Smooth muscle cell (in vitro differentiated cells): ENCODE measurements around the gene RAB23. TPM values are rescaled to one million over a fixed set of nuclear protein-coding genes. Genes with fewer than 3 reads are reported as not detected.

ENCODE experiments used
- DNase-seq: peaks from one replicate; lab custom pipeline; 2025; ENCODE audit not compliant: unreplicated experiment; lab: John Stamatoyannopoulos, UW
- H2AFZ ChIP-seq: fragments of 200-600 bp; sonication (generic); 2 replicates; pipeline ENCODE4 v1.6.0; 2016; ENCODE audit warnings: antibody characterized with exemption, low read depth, mild to moderate bottlenecking
- H3F3A ChIP-seq: fragments of 200-600 bp; sonication (generic); 2 replicates; pipeline ENCODE4 v1.6.0; 2017; ENCODE audit warnings: antibody characterized with exemption, low read depth
- H3K27ac ChIP-seq: fragments of 200-600 bp; sonication (generic); 2 replicates; pipeline ENCODE4 v1.5.1; 2016; ENCODE audit warnings: low read depth, mild to moderate bottlenecking
- H3K27me3 ChIP-seq: fragments of 200-600 bp; sonication (generic); 2 replicates; pipeline ENCODE4 v1.6.1; 2016; ENCODE audit warnings: low read depth, mild to moderate bottlenecking
- H3K36me3 ChIP-seq: fragments of 200-600 bp; sonication (generic); 2 replicates; pipeline ENCODE4 v1.5.1; 2016; ENCODE audit warnings: low read depth
- H3K4me1 ChIP-seq: fragments of 200-600 bp; sonication (generic); 2 replicates; pipeline ENCODE4 v1.5.1; 2016; ENCODE audit warnings: low read depth
- H3K4me2 ChIP-seq: fragments of 200-600 bp; sonication (generic); 2 replicates; pipeline ENCODE4 v1.6.0; 2016; ENCODE audit warnings: mild to moderate bottlenecking
- H3K4me3 ChIP-seq: fragments of 200-600 bp; sonication (generic); 2 replicates; pipeline ENCODE4 v1.5.1; 2016; ENCODE audit warnings: mild to moderate bottlenecking
- H3K79me2 ChIP-seq: fragments of 200-600 bp; sonication (generic); 2 replicates; pipeline ENCODE4 v1.6.0; 2016; ENCODE audit warnings: low read depth, mild to moderate bottlenecking
- H3K9ac ChIP-seq: fragments of 200-600 bp; sonication (generic); 2 replicates; pipeline ENCODE4 v1.6.0; 2016; ENCODE audit warnings: low read depth
- H3K9me3 ChIP-seq: fragments of 200-600 bp; sonication (generic); replicated peaks from 2 replicates; pipeline ENCODE4 v1.5.1; 2016; ENCODE audit warnings: low read depth
- H4K20me1 ChIP-seq: fragments of 200-600 bp; sonication (generic); 2 replicates; pipeline ENCODE4 v1.6.0; 2016; ENCODE audit warnings: low read depth
- WGBS: methylation state at CpG from one replicate; pipeline ENCODE4 v1.1.7; 2016; ENCODE audit warnings: low lambda C conversion rate; 5-methylcytosine and 5-hydroxymethylcytosine counted together
- polyA plus RNA-seq: library from polyadenylated mRNA; unstranded; fragments of >200 nt; fragmentation: Nextera tagmentation; extraction: Ambion mirVana; gene quantifications from 2 replicates; pipeline ENCODE4 v1.2.1, GENCODE V29; 2016
- total RNA-seq: library from RNA; depleted of rRNA; stranded (reverse); fragments of >200 nt; gene quantifications from 2 replicates; pipeline ENCODE4 v1.2.3, GENCODE V29; 2014
- TF ChIP-seq, protein P1 (sequence below): fragments of 200-600 bp; sonication (generic); IDR thresholded peaks from 2 replicates; pipeline ENCODE4 v1.5.1; 2017; ENCODE audit warnings: borderline replicate concordance, mild to moderate bottlenecking, antibody characterized with exemption; ENCODE audit not compliant: insufficient read depth, poor library complexity, severe bottlenecking

RAB23 gene
- total and polyA plus RNA-seq, 2 experiments from 2014 or later: 51.4 to 95.3 TPM

DNA sequence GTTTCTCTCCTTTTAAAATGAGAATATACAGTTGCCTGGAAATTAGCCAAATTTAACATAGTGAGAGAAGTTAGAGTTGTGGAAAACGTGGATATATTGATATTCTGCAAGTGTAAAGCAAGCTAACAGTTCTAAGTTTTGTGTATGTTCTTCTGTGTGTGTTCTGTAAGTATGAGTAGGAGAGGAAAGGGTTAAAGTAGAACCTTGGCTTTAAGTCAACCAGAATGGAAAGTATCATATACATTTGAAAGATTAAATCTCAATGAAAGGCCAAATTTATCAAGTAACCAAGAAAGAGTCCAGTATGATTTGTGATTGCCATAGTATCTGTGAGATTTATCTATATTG is 80.0 kb downstream of the RAB23 start:
- 100% methylated on average over 1 of the region's 1 CpG for WGBS
- no peak overlapping the region for H3K4me3 ChIP-seq
- no peaks in the 10 kb centered on the region for H3K79me2 ChIP-seq
- H4K20me1 ChIP-seq: no peaks in the 10 kb centered on the region
- H3K27ac ChIP-seq: no peak overlapping the region
- H3K27me3 ChIP-seq: no peaks in the 10 kb centered on the region
- no peak overlapping the region for H3K9ac ChIP-seq
- H3F3A ChIP-seq: no peaks in the 10 kb centered on the region
- no peak overlapping the region for H2AFZ ChIP-seq
- H3K4me2 ChIP-seq: no peak overlapping the region
- TF ChIP-seq, protein P1, sequence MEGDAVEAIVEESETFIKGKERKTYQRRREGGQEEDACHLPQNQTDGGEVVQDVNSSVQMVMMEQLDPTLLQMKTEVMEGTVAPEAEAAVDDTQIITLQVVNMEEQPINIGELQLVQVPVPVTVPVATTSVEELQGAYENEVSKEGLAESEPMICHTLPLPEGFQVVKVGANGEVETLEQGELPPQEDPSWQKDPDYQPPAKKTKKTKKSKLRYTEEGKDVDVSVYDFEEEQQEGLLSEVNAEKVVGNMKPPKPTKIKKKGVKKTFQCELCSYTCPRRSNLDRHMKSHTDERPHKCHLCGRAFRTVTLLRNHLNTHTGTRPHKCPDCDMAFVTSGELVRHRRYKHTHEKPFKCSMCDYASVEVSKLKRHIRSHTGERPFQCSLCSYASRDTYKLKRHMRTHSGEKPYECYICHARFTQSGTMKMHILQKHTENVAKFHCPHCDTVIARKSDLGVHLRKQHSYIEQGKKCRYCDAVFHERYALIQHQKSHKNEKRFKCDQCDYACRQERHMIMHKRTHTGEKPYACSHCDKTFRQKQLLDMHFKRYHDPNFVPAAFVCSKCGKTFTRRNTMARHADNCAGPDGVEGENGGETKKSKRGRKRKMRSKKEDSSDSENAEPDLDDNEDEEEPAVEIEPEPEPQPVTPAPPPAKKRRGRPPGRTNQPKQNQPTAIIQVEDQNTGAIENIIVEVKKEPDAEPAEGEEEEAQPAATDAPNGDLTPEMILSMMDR: no peak
- H3K36me3 ChIP-seq: peaks cover 27% of the 10 kb centered on the region
- DNase-seq: no peak
- no peaks in the 10 kb centered on the region for H3K9me3 ChIP-seq
- H3K4me1 ChIP-seq: no peaks in the 10 kb centered on the region

DNA sequence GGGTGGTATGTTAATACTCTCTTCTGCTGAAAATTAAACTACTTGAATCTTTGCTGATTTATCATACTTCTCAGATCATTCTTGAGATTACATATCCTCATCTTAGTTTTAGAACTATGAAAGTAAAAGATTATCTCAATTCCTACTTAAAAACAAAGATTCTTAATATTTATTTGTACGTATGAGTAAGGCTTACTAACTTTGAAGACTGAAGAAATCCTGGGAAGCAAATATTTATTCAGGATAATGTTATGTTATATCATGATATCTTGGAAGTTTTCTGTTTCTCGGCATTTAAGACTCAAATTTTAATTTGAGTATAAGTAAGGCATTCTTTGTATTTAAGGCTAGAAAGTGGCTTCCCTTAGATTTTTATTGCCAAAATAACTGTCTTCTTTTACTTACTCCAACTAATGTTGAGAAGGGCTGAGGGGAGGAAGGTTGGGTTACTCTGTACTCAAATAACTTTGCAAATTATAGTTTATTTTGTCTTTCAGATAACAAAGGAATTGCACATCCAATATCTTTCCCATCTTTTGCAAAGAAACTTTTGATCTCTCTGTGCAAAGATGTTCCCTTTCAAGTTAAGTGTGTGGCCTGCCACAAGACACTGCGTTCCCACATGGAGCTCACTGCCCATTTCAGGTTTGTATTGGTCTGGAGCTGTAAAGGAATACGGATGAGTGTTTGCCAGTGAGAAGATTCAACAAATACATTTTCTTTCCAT is 80.5 kb downstream of the RAB23 start:
- no peak overlapping the region for H3K9ac ChIP-seq
- H3K27me3 ChIP-seq: no peaks in the 10 kb centered on the region
- H3K27ac ChIP-seq: no peak overlapping the region
- H3F3A ChIP-seq: no peaks in the 10 kb centered on the region
- no peak for DNase-seq
- H3K79me2 ChIP-seq: no peaks in the 10 kb centered on the region
- peaks cover 32% of the 10 kb centered on the region for H3K36me3 ChIP-seq
- H2AFZ ChIP-seq: no peak overlapping the region
- H3K4me1 ChIP-seq: no peaks in the 10 kb centered on the region
- H3K9me3 ChIP-seq: no peaks in the 10 kb centered on the region
- no peak overlapping the region for H3K4me3 ChIP-seq
- TF ChIP-seq, protein P1: no peak
- no peaks in the 10 kb centered on the region for H4K20me1 ChIP-seq
- 95% methylated on average over 4 of the region's 4 CpGs for WGBS
- no peak overlapping the region for H3K4me2 ChIP-seq

DNA sequence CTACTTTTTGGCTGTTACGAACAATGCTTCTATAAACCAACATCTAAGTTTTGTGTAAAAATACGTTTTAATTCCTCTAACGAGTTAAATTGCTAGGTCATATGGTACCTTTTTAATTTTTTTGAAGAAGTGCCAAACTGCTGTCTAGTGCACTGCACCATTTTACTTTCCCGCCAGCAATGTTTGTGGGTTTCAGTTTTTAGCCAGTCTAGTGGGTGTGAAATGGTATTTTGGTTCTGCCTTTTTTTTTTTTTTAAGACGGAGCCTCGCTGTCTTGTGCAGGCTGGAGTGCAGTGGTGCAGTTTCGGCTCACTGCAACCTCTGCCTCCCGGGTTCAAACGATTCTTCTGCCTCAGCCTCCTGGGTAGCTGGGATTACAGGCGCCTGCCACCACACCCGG is 84.1 kb downstream of the RAB23 start:
- H3K4me3 ChIP-seq: no peak overlapping the region
- no peak overlapping the region for H2AFZ ChIP-seq
- no peak for DNase-seq
- no peaks in the 10 kb centered on the region for H3F3A ChIP-seq
- H3K9ac ChIP-seq: no peak overlapping the region
- H4K20me1 ChIP-seq: no peaks in the 10 kb centered on the region
- H3K27me3 ChIP-seq: no peaks in the 10 kb centered on the region
- 95% methylated on average over 11 of the region's 11 CpGs for WGBS
- H3K27ac ChIP-seq: no peak overlapping the region
- H3K9me3 ChIP-seq: no peaks in the 10 kb centered on the region
- no peaks in the 10 kb centered on the region for H3K79me2 ChIP-seq
- TF ChIP-seq, protein P1: no peak
- H3K4me1 ChIP-seq: no peaks in the 10 kb centered on the region
- H3K36me3 ChIP-seq: peaks cover 25% of the 10 kb centered on the region
- H3K4me2 ChIP-seq: no peak overlapping the region

DNA sequence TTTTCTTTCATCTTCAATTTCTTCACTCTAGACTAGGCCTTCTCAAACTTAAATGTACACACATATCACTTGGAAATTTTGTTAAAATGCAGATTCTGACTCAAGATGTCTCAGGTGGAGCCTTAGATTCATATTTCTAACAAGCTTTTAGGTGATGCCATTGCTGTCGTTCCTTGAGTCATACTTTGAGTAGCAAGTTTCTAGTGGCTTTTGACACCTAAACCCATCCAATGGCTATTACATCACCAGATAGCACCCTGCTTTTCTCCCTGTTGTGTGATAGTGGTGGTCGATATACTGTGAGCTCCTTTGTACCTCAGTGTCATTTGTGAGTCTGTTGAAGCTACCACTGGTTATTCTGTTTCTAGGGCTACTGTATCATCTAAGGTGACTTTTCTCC is 84.8 kb downstream of the RAB23 start:
- no peak overlapping the region for H3K9ac ChIP-seq
- 98% methylated on average over 2 of the region's 2 CpGs for WGBS
- peaks cover 19% of the 10 kb centered on the region for H3K36me3 ChIP-seq
- TF ChIP-seq, protein P1: no peak
- no peaks in the 10 kb centered on the region for H3K27me3 ChIP-seq
- H3K79me2 ChIP-seq: no peaks in the 10 kb centered on the region
- H2AFZ ChIP-seq: no peak overlapping the region
- H3F3A ChIP-seq: no peaks in the 10 kb centered on the region
- peaks cover 2% of the 10 kb centered on the region for H4K20me1 ChIP-seq
- DNase-seq: no peak
- no peak overlapping the region for H3K4me3 ChIP-seq
- no peaks in the 10 kb centered on the region for H3K9me3 ChIP-seq
- no peak overlapping the region for H3K4me2 ChIP-seq
- H3K4me1 ChIP-seq: no peaks in the 10 kb centered on the region
- H3K27ac ChIP-seq: no peak overlapping the region
